Activated CD4-positive, alpha-beta T cell treated with anti-CD3 and anti-CD28 coated beads, Interleukin-2, amount 50 U/mL, for 48 hours (primary cell): ENCODE data around the gene SMIM36.
"Not testable (repeated sequence)": the region's sequence is repeated elsewhere in the genome, so short reads cannot be mapped to it uniquely, and the experiment has no call there.

ENCODE experiments used
- DNase-seq, 2 experiments: peaks; one replicate each; pipeline ENCODE4 v3.0.0-alpha.2; 2020

Gene SMIM36

GRCh38 chr17:55433029-55433628 lies 78.1 kb downstream of the SMIM36 start:
- no peak for DNase-seq

GRCh38 chr17:55432358-55433028 lies 78.8 kb downstream of the SMIM36 start:
- no peak for DNase-seq

- DNase-seq = not testable (repeated sequence)
Measured at GRCh38 chr17:55431914-55432313, 79.3 kb downstream of the SMIM36 start.

GRCh38 chr17:55430541-55431288 lies 80.5 kb downstream of the SMIM36 start:
- DNase-seq = no peak

- no peak for DNase-seq
Measured at GRCh38 chr17:55427587-55427882, 83.7 kb downstream of the SMIM36 start.

GRCh38 chr17:55426851-55427586 lies 84.2 kb downstream of the SMIM36 start:
- DNase-seq = no peak

- DNase-seq = no peak
Measured at GRCh38 chr17:55424893-55425540, 86.2 kb downstream of the SMIM36 start.

GRCh38 chr17:55423535-55423934 lies 87.7 kb downstream of the SMIM36 start:
- no peak for DNase-seq

- DNase-seq = not testable (repeated sequence)
Measured at GRCh38 chr17:55422828-55423164, 88.5 kb downstream of the SMIM36 start.

- no peak for DNase-seq
Measured at GRCh38 chr17:55421179-55421934, 89.9 kb downstream of the SMIM36 start, which contains the start of gene MMD. Gene MMD (minus strand): TSS chr17:55421835. CDS start chr17:55421695, 140 bp downstream.

- peak; percentile 46 to 56 for DNase-seq
Measured at GRCh38 chr17:55420776-55421178, 90.5 kb downstream of the SMIM36 start.

- peak in 1 of 2 experiments; percentile 21 for DNase-seq
Measured at GRCh38 chr17:55420067-55420775, 91.0 kb downstream of the SMIM36 start.

- no peak for DNase-seq
Measured at GRCh38 chr17:55418369-55419268, 92.6 kb downstream of the SMIM36 start.

GRCh38 chr17:55417411-55418268 lies 93.6 kb downstream of the SMIM36 start:
- no peak for DNase-seq

GRCh38 chr17:55416470-55417052 lies 94.7 kb downstream of the SMIM36 start:
- no peak for DNase-seq

GRCh38 chr17:55416000-55416399 lies 95.3 kb downstream of the SMIM36 start:
- DNase-seq = no peak

- no peak for DNase-seq
Measured at GRCh38 chr17:55414983-55415382, 96.3 kb downstream of the SMIM36 start.

- DNase-seq = no peak
Measured at GRCh38 chr17:55413825-55414489, 97.3 kb downstream of the SMIM36 start.
